ENCODE data around the gene ENOX1.

ENOX1 gene

DNA sequence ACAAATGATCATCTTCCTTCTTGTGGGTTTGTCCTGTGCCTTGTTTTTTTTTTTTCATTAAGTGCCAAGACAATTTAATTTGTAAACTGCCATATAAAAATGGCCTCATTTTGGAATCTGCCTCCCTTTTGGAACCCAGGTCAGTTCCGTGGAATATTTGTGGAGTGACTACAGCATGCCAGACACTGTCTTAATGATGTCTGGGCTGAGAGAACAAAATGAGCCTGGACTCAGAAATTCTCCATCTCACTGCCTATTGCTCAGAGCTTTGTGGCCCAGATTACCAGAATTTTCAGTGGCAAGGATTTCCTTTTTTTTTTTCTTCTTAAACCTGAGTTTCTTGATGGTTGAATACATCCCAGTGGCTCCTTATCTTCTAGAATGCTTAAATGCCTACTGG lies 340.6 kb downstream of the ENOX1 start:
- no peak for TF ChIP-seq ZNF8 (CRISPR knock-in tag; IDR thresholded peaks at IDR 0.05)
- TF ChIP-seq TCF4 (CRISPR knock-in tag; IDR thresholded peaks at IDR 0.05; ENCODE audit: borderline replicate concordance) = no peak
- no peak for ATAC-seq

DNA sequence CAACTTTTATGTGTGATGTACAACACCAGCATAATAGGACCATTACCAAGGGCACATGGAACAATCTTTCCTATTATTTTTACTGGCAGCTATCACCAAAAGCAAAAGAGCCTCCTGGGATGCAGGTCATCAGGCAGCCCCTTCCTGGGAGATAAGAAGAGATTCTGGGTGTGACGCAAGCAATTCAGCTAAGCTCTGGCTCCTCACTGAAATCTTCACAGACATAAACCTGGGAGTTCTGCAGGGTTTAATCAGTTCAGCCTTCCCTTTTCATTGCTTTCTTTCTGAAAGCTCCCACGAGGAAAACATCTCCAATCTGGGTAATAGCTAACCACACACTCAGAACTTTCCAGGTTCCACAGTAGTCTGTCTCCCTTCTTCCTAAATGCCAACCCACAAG lies 341.1 kb downstream of the ENOX1 start:
- no peak for ATAC-seq
- TF ChIP-seq ZNF70 (CRISPR knock-in tag; IDR thresholded peaks at IDR 0.05) (no peak), RARB (CRISPR knock-in tag; IDR thresholded peaks at IDR 0.05) (no peak), GLIS3 (CRISPR knock-in tag; IDR thresholded peaks at IDR 0.05) (no peak), BACH2 (CRISPR knock-in tag; IDR thresholded peaks at IDR 0.05; ENCODE audit: borderline replicate concordance) (no peak), TCF4 (CRISPR knock-in tag; IDR thresholded peaks at IDR 0.05; ENCODE audit: borderline replicate concordance) (no peak), ZNF565 (CRISPR knock-in tag; conservative IDR thresholded peaks at IDR 0.05; ENCODE audit: low read depth) (no peak)
- TF ChIP-seq, protein P1, sequence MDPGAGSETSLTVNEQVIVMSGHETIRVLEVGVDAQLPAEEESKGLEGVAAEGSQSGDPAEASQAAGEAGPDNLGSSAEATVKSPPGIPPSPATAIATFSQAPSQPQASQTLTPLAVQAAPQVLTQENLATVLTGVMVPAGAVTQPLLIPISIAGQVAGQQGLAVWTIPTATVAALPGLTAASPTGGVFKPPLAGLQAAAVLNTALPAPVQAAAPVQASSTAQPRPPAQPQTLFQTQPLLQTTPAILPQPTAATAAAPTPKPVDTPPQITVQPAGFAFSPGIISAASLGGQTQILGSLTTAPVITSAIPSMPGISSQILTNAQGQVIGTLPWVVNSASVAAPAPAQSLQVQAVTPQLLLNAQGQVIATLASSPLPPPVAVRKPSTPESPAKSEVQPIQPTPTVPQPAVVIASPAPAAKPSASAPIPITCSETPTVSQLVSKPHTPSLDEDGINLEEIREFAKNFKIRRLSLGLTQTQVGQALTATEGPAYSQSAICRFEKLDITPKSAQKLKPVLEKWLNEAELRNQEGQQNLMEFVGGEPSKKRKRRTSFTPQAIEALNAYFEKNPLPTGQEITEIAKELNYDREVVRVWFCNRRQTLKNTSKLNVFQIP (CRISPR knock-in tag; IDR thresholded peaks at IDR 0.05; ENCODE audit: borderline replicate concordance, low read depth) = no peak
- TF ChIP-seq, protein P2, sequence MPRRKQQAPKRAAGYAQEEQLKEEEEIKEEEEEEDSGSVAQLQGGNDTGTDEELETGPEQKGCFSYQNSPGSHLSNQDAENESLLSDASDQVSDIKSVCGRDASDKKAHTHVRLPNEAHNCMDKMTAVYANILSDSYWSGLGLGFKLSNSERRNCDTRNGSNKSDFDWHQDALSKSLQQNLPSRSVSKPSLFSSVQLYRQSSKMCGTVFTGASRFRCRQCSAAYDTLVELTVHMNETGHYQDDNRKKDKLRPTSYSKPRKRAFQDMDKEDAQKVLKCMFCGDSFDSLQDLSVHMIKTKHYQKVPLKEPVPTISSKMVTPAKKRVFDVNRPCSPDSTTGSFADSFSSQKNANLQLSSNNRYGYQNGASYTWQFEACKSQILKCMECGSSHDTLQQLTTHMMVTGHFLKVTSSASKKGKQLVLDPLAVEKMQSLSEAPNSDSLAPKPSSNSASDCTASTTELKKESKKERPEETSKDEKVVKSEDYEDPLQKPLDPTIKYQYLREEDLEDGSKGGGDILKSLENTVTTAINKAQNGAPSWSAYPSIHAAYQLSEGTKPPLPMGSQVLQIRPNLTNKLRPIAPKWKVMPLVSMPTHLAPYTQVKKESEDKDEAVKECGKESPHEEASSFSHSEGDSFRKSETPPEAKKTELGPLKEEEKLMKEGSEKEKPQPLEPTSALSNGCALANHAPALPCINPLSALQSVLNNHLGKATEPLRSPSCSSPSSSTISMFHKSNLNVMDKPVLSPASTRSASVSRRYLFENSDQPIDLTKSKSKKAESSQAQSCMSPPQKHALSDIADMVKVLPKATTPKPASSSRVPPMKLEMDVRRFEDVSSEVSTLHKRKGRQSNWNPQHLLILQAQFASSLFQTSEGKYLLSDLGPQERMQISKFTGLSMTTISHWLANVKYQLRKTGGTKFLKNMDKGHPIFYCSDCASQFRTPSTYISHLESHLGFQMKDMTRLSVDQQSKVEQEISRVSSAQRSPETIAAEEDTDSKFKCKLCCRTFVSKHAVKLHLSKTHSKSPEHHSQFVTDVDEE (CRISPR knock-in tag; IDR thresholded peaks at IDR 0.05) = no peak
- TF ChIP-seq, protein P3, sequence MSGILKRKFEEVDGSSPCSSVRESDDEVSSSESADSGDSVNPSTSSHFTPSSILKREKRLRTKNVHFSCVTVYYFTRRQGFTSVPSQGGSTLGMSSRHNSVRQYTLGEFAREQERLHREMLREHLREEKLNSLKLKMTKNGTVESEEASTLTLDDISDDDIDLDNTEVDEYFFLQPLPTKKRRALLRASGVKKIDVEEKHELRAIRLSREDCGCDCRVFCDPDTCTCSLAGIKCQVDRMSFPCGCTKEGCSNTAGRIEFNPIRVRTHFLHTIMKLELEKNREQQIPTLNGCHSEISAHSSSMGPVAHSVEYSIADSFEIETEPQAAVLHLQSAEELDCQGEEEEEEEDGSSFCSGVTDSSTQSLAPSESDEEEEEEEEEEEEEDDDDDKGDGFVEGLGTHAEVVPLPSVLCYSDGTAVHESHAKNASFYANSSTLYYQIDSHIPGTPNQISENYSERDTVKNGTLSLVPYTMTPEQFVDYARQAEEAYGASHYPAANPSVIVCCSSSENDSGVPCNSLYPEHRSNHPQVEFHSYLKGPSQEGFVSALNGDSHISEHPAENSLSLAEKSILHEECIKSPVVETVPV (CRISPR knock-in tag; IDR thresholded peaks at IDR 0.05) = no peak

DNA sequence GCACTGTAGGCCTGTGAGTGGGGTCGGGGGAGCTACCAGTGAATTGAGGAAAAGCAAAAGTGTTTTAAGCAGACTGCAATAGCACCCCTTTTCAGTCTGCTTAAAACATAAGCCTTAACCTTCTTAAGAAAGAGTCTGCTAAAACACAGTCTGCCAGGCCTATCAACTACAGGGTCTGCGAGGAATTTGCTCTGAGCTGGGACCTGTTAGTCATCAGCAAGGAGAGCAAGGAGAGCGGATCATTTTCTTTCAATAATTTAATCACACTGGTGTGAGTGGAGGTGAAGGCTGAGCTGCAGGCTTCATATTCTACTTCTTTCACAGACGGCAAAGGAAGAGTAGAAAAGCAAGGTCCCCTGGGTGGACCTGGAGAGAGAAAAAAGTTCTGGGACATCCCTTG lies 342.7 kb downstream of the ENOX1 start:
- peak; percentile 81 for ATAC-seq
- TF ChIP-seq, protein P4, sequence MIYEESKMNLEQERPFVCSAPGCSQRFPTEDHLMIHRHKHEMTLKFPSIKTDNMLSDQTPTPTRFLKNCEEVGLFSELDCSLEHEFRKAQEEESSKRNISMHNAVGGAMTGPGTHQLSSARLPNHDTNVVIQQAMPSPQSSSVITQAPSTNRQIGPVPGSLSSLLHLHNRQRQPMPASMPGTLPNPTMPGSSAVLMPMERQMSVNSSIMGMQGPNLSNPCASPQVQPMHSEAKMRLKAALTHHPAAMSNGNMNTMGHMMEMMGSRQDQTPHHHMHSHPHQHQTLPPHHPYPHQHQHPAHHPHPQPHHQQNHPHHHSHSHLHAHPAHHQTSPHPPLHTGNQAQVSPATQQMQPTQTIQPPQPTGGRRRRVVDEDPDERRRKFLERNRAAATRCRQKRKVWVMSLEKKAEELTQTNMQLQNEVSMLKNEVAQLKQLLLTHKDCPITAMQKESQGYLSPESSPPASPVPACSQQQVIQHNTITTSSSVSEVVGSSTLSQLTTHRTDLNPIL (CRISPR knock-in tag; IDR thresholded peaks at IDR 0.05; ENCODE audit: low read depth) = no peak
- TF ChIP-seq ZC3H10 (CRISPR knock-in tag; IDR thresholded peaks at IDR 0.05) (no peak), TOX (CRISPR knock-in tag; IDR thresholded peaks at IDR 0.05; ENCODE audit: borderline replicate concordance) (no peak), OSR1 (CRISPR knock-in tag; IDR thresholded peaks at IDR 0.05) (no peak), ZFP30 (CRISPR knock-in tag; IDR thresholded peaks at IDR 0.05) (no peak), ZNF70 (CRISPR knock-in tag; IDR thresholded peaks at IDR 0.05) (no peak), SNAI2 (CRISPR knock-in tag; IDR thresholded peaks at IDR 0.05) (no peak), GLIS3 (CRISPR knock-in tag; IDR thresholded peaks at IDR 0.05) (no peak), ARNTL (CRISPR knock-in tag; IDR thresholded peaks at IDR 0.05; ENCODE audit: borderline replicate concordance, low read depth) (no peak), ESRRG (CRISPR knock-in tag; IDR thresholded peaks at IDR 0.05) (no peak)
- TF ChIP-seq, protein P3 (CRISPR knock-in tag; IDR thresholded peaks at IDR 0.05) = no peak
- TF ChIP-seq, protein P1 (CRISPR knock-in tag; IDR thresholded peaks at IDR 0.05; ENCODE audit: borderline replicate concordance, low read depth) = no peak
- TF ChIP-seq, protein P2 (CRISPR knock-in tag; IDR thresholded peaks at IDR 0.05) = no peak
